K562 (cell line): ENCODE data around the gene CPNE8.

Experiments used
- CTCF ChIP-seq, 3 experiments: IDR thresholded peaks in 2 of 3; conservative IDR thresholded peaks in 1 of 3; 2 replicates each; pipeline ENCODE4 v1.5.1; 2011 to 2012; ENCODE audit warnings: low read length in 3 of 3, mild to moderate bottlenecking in 3 of 3, control low read depth in 2 of 3, improper control_type of control experiment in 1 of 3, inconsistent platforms in 1 of 3, low read depth in 1 of 3, mixed read lengths in 1 of 3, moderate library complexity in 1 of 3; ENCODE audit not compliant: insufficient read depth in 2 of 3
- EZH2 ChIP-seq: IDR thresholded peaks from 2 replicates; pipeline ENCODE4 v1.6.1; 2012; ENCODE audit warnings: low read depth, mild to moderate bottlenecking, inconsistent platforms, low read length, borderline replicate concordance
- FOXK2 ChIP-seq, 2 experiments: fragments of 450-650 bp; IDR thresholded peaks in 1 of 2; conservative IDR thresholded peaks in 1 of 2; 2 replicates each; pipeline ENCODE4 v1.6.1; 2016; ENCODE audit warnings: low read depth in 2 of 2, mild to moderate bottlenecking in 1 of 2
- FOXM1 ChIP-seq, 2 experiments: fragments of 450-650 bp in 1 of 2; sonication (generic) in 1 of 2; formaldehyde crosslinking in 1 of 2; IDR thresholded peaks; 2 replicates each; pipeline versions ENCODE4 v1.6.1 to v1.9.0; 2017 to 2022; ENCODE audit warnings: low read depth in 2 of 2, mild to moderate bottlenecking in 2 of 2, missing genetic modification reagents in 1 of 2, moderate library complexity in 1 of 2
- MTA1 ChIP-seq: fragments of 450-650 bp; IDR thresholded peaks from 2 replicates; pipeline ENCODE4 v1.6.1; 2017; ENCODE audit warnings: borderline replicate concordance
- POLR2A ChIP-seq: fragments of 450-650 bp; conservative IDR thresholded peaks from 2 replicates; pipeline ENCODE4 v1.6.1; 2016
- POLR2AphosphoS5 ChIP-seq: IDR thresholded peaks from 2 replicates; pipeline ENCODE4 v1.6.1; 2011; ENCODE audit warnings: mild to moderate bottlenecking, low read depth, low read length, moderate library complexity; ENCODE audit not compliant: control insufficient read depth, insufficient read depth
- TAF1 ChIP-seq: IDR thresholded peaks from 2 replicates; pipeline ENCODE4 v1.6.1; 2011; ENCODE audit warnings: mild to moderate bottlenecking, low read length, moderate library complexity; ENCODE audit not compliant: insufficient read depth, control insufficient read depth, severe bottlenecking; ENCODE audit errors: extremely low read depth
- TEAD4 ChIP-seq, 2 experiments: sonication (generic) in 1 of 2; formaldehyde crosslinking in 1 of 2; IDR thresholded peaks; 2 replicates each; pipeline versions ENCODE4 v1.6.1 to v1.8.0; 2012 to 2022; ENCODE audit warnings: borderline replicate concordance in 1 of 2, inconsistent platforms in 1 of 2, low read length in 1 of 2, mild to moderate bottlenecking in 1 of 2, missing genetic modification reagents in 1 of 2
- USF1 ChIP-seq: sonication (generic); formaldehyde crosslinking; IDR thresholded peaks from 2 replicates; pipeline ENCODE4 v1.9.0; 2022; ENCODE audit warnings: mild to moderate bottlenecking, missing genetic modification reagents
- ZBTB8A ChIP-seq: fragments of 450-650 bp; IDR thresholded peaks from 2 replicates; pipeline ENCODE4 v1.6.1; 2018; ENCODE audit warnings: mild to moderate bottlenecking, moderate library complexity; ENCODE audit not compliant: partially characterized antibody
- ZZZ3 ChIP-seq: fragments of 450-650 bp; IDR thresholded peaks from 2 replicates; pipeline ENCODE4 v1.6.1; 2016; ENCODE audit warnings: antibody characterized with exemption, mild to moderate bottlenecking, moderate library complexity

DNA sequence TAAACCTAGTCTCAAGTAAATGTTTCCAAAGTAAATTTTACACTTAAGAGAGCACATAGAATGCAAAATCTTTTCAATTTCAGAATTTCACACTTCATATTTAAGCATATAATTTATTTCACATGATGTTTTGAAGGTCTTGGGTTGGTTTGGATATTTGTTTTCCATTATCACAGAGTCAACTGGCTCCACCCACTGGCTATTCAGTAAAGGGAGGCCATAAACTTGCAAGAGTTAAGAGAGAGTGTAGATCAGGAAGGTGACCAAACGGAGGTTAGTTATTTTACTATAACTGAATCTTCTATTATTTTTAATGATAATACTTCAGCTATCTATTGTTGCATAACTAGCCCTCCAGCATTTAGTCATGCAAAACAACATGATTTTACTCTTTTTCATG is 6.2 kb upstream of the CPNE8 start:
- no peak for TF ChIP-seq POLR2A
- no peak for TF ChIP-seq TAF1
- peak in 1 of 3 experiments; percentile 18; a peak in 1 of 6 replicates for TF ChIP-seq CTCF (IDR thresholded peaks at IDR 0.05 in 2 of 3, conservative IDR thresholded peaks at IDR 0.05 in 1 of 3; ENCODE audit: insufficient read depth in 2 of 3, low read depth in 1 of 3, low read length in 3 of 3)
- no peak for TF ChIP-seq ZBTB8A
- no peak for TF ChIP-seq FOXK2 (conservative IDR thresholded peaks at IDR 0.05 in 1 of 2, IDR thresholded peaks at IDR 0.05 in 1 of 2; ENCODE audit: low read depth in 2 of 2)
- TF ChIP-seq MTA1: no peak
- TF ChIP-seq FOXM1 (IDR thresholded peaks at IDR 0.05; ENCODE audit: low read depth): no peak
- no peak for TF ChIP-seq FOXM1 (CRISPR knock-in tag; IDR thresholded peaks at IDR 0.05; ENCODE audit: low read depth)
- no peak for TF ChIP-seq POLR2AphosphoS5
- TF ChIP-seq USF1 (CRISPR knock-in tag): no peak
- no peak for TF ChIP-seq EZH2
- TF ChIP-seq ZZZ3: no peak
- TF ChIP-seq TEAD4 (IDR thresholded peaks at IDR 0.05; ENCODE audit: low read length): no peak
- no peak for TF ChIP-seq TEAD4 (CRISPR knock-in tag; IDR thresholded peaks at IDR 0.05; ENCODE audit: borderline replicate concordance)
